Liver (tissue), 9 donors: ENCODE results near the gene UTP25. TPM values are rescaled to one million over a fixed set of nuclear protein-coding genes. Genes with fewer than 3 reads are reported as not detected.
A peak's percentile ranks its signal among the peaks of the same experiment; 100 is the strongest.

ENCODE experiments used
- DNase-seq: peaks from one replicate; pipeline ENCODE4 v3.0.0-alpha.2; 2017; ENCODE audit warnings: low spot score
- H3K27ac ChIP-seq, 2 donors: one replicate each; pipeline ENCODE4 v1.7.0; 2013; ENCODE audit warnings: inconsistent platforms in 2 of 2, low read length in 2 of 2, control low read depth in 1 of 2, low read depth in 1 of 2, mild to moderate bottlenecking in 1 of 2
- H3K27me3 ChIP-seq, 4 donors: one replicate each; pipeline versions ENCODE4 v1.6.1 to v1.7.0; 2013; ENCODE audit warnings: low read length in 3 of 4, inconsistent platforms in 1 of 4, mild to moderate bottlenecking in 1 of 4, moderate library complexity in 1 of 4; ENCODE audit not compliant: control insufficient read depth in 4 of 4, insufficient read depth in 4 of 4
- H3K36me3 ChIP-seq, 4 donors: one replicate each; pipeline versions ENCODE4 v1.6.1 to v1.7.0; 2013; ENCODE audit warnings: low read length in 3 of 4, mild to moderate bottlenecking in 3 of 4, low read depth in 1 of 4, moderate library complexity in 1 of 4; ENCODE audit not compliant: control insufficient read depth in 4 of 4, insufficient read depth in 3 of 4
- H3K4me1 ChIP-seq, 4 donors: one replicate each; pipeline versions ENCODE4 v1.6.1 to v1.7.0; 2013; ENCODE audit warnings: low read length in 3 of 4, mild to moderate bottlenecking in 3 of 4, moderate library complexity in 1 of 4; ENCODE audit not compliant: control insufficient read depth in 4 of 4, insufficient read depth in 4 of 4
- H3K4me3 ChIP-seq, 3 donors: one replicate each; pipeline versions ENCODE4 v1.6.1 to v1.7.0; 2013; ENCODE audit warnings: low read length in 3 of 3, control low read depth in 1 of 3, low read depth in 1 of 3, mild to moderate bottlenecking in 1 of 3
- H3K9ac ChIP-seq, 2 donors: one replicate each; pipeline ENCODE4 v1.7.0; 2013; ENCODE audit warnings: low read length in 2 of 2, mild to moderate bottlenecking in 2 of 2, moderate library complexity in 2 of 2, control low read depth in 1 of 2, low read depth in 1 of 2
- H3K9me3 ChIP-seq, 4 donors: one replicate each; pipeline versions ENCODE4 v1.6.1 to v1.7.0; 2013; ENCODE audit warnings: low read length in 3 of 4; ENCODE audit not compliant: control insufficient read depth in 4 of 4
- ATF3 ChIP-seq: IDR thresholded peaks from 2 replicates; pipeline ENCODE4 v1.6.1; 2016; ENCODE audit warnings: antibody characterized with exemption
- CTCF ChIP-seq: fragments of 150-350 bp; IDR thresholded peaks from 2 replicates; pipeline ENCODE4 v1.5.1; 2017; ENCODE audit warnings: improper control_type of control experiment, low read depth, low read length; ENCODE audit not compliant: missing input control
- EGR1 ChIP-seq, 2 donors: IDR thresholded peaks; 2 replicates each; pipeline ENCODE4 v1.6.1; 2016 to 2018; ENCODE audit warnings: antibody characterized with exemption in 2 of 2, low read depth in 2 of 2
- FOXA1 ChIP-seq: IDR thresholded peaks from 2 replicates; pipeline ENCODE4 v1.6.1; 2016; ENCODE audit warnings: antibody characterized with exemption
- FOXA2 ChIP-seq: IDR thresholded peaks from 2 replicates; pipeline ENCODE4 v1.6.1; 2016; ENCODE audit warnings: antibody characterized with exemption
- GABPA ChIP-seq, 2 donors: IDR thresholded peaks in 1 of 2; conservative IDR thresholded peaks in 1 of 2; 2 replicates each; pipeline ENCODE4 v1.6.1; 2016; ENCODE audit warnings: antibody characterized with exemption in 2 of 2, mild to moderate bottlenecking in 1 of 2, moderate library complexity in 1 of 2
- HNF4A ChIP-seq, 2 donors: conservative IDR thresholded peaks; 2 replicates each; pipeline ENCODE4 v1.6.1; 2016; ENCODE audit warnings: antibody characterized with exemption in 2 of 2, mild to moderate bottlenecking in 2 of 2
- JUND ChIP-seq, 2 donors: IDR thresholded peaks; 2 replicates each; pipeline ENCODE4 v1.6.1; 2016; ENCODE audit warnings: antibody characterized with exemption in 2 of 2
- RAD21 ChIP-seq, 2 donors: IDR thresholded peaks; 2 replicates each; pipeline ENCODE4 v1.6.1; 2016; ENCODE audit warnings: antibody characterized with exemption in 2 of 2, mild to moderate bottlenecking in 2 of 2
- RXRA ChIP-seq, 2 donors: IDR thresholded peaks; 2 replicates each; pipeline ENCODE4 v1.6.1; 2017 to 2018; ENCODE audit warnings: antibody characterized with exemption in 2 of 2, mild to moderate bottlenecking in 1 of 2
- SP1 ChIP-seq: IDR thresholded peaks from 2 replicates; pipeline ENCODE4 v1.6.1; 2018; ENCODE audit warnings: antibody characterized with exemption, mild to moderate bottlenecking
- TAF1 ChIP-seq: conservative IDR thresholded peaks from 2 replicates; pipeline ENCODE4 v1.6.1; 2016; ENCODE audit warnings: antibody characterized with exemption, mild to moderate bottlenecking
- YY1 ChIP-seq: IDR thresholded peaks from 2 replicates; pipeline ENCODE4 v1.6.1; 2016; ENCODE audit warnings: antibody characterized with exemption, mild to moderate bottlenecking
- WGBS: extraction: QIAGEN DNeasy Blood & Tissue Kit; methylation state at CpG from one replicate; pipeline ENCODE4 v1.1.7; 2013; 5-methylcytosine and 5-hydroxymethylcytosine counted together
- polyA plus RNA-seq, 2 donors: library from polyadenylated mRNA; stranded (reverse) in 1 of 2; unstranded in 1 of 2; fragments of 200-250 nt in 1 of 2; fragments of >200 nt in 1 of 2; fragmentation: Nextera tagmentation in 1 of 2; extraction: Ambion mirVana in 1 of 2; gene quantifications; one replicate each; pipeline versions ENCODE4 v1.2.1 to v1.2.3, GENCODE V29; 2013 to 2015
- total RNA-seq, 2 donors: library from RNA; depleted of rRNA; stranded (reverse); fragments of >200 nt; gene quantifications; one replicate each; pipeline ENCODE4 v1.2.3, GENCODE V29; 2014
- donor health status: healthy.
- donor health status: healthy.
- donor health status: healthy.
- donor health status: healthy.
- donor health status: healthy.

UTP25 gene
- total and polyA plus RNA-seq, 4 donors: 2.4 to 7.7 (median 3.0) TPM

- H3K36me3 ChIP-seq: peaks cover 5 to 35% (median 18%) of the 10 kb centered on the region in 4 donors
- TF ChIP-seq FOXA1: no peak
- no peak for TF ChIP-seq TAF1
- no peak for TF ChIP-seq EGR1 (IDR thresholded peaks at IDR 0.05; ENCODE audit: low read depth in 2 of 2)
- no peaks in the 10 kb centered on the region for H3K27me3 ChIP-seq
- no peak for DNase-seq
- H3K27ac ChIP-seq: no peak overlapping the region
- H3K9ac ChIP-seq: no peak overlapping the region
- H3K9me3 ChIP-seq: no peaks in the 10 kb centered on the region
- 79% methylated on average over 5 of the region's 5 CpGs for WGBS
- H3K4me3 ChIP-seq: no peak overlapping the region
- H3K4me1 ChIP-seq: no peaks in the 10 kb centered on the region
Observed at GRCh38 chr1:209855623-209856022, 27.9 kb downstream of the UTP25 start.

- H3K36me3 ChIP-seq: peaks cover 0 to 9% (median 3%) of the 10 kb centered on the region in 4 donors
- WGBS: 95% methylated on average over 41 of the region's 41 CpGs
- H3K4me3 ChIP-seq: no peak overlapping the region
- peaks cover 0 to 5% (median 0%) of the 10 kb centered on the region in 4 donors for H3K4me1 ChIP-seq
- peaks cover 0 to 2% (median 0%) of the 10 kb centered on the region in 4 donors for H3K27me3 ChIP-seq
- no peak for DNase-seq
- no peak for TF ChIP-seq SP1
- TF ChIP-seq JUND (IDR thresholded peaks at IDR 0.05): no peak
- no peak for TF ChIP-seq YY1
- TF ChIP-seq FOXA2: no peak
- TF ChIP-seq TAF1: no peak
- TF ChIP-seq RXRA (IDR thresholded peaks at IDR 0.05): no peak
- no peak for TF ChIP-seq ATF3
- no peak for TF ChIP-seq CTCF
- no peak for TF ChIP-seq HNF4A (conservative IDR thresholded peaks at IDR 0.05)
- no peak overlapping the region for H3K27ac ChIP-seq
- no peaks in the 10 kb centered on the region for H3K9me3 ChIP-seq
- H3K9ac ChIP-seq: no peak overlapping the region
Observed at GRCh38 chr1:209858561-209859103, 30.9 kb downstream of the UTP25 start.

- H3K9me3 ChIP-seq: no peaks in the 10 kb centered on the region
- WGBS: 14% methylated on average over 7 of the region's 7 CpGs
Observed at GRCh38 chr1:209860293-209860881, 32.6 kb downstream of the UTP25 start.

More at GRCh38 chr1:209860293-209860881, 32.6 kb downstream of the UTP25 start:
- Histone ChIP-seq H3K27me3 (peaks cover 0 to 2% (median 0%) of the 10 kb centered on the region in 4 donors), H3K4me1 (peaks cover 0 to 5% (median 0%) of the 10 kb centered on the region in 4 donors), H3K27ac (no peak overlapping the region), H3K4me3 (no peak overlapping the region), H3K36me3 (no peaks in the 10 kb centered on the region), H3K9ac (no peak overlapping the region)
- peak; percentile 86 for TF ChIP-seq CTCF
- no peak for TF ChIP-seq GABPA (IDR thresholded peaks at IDR 0.05 in 1 of 2, conservative IDR thresholded peaks at IDR 0.05 in 1 of 2)
- peak; percentile 76 to 85 for TF ChIP-seq RAD21 (IDR thresholded peaks at IDR 0.05)
- peak; percentile 60 for DNase-seq
